Stimulated activated CD8-positive, alpha-beta memory T cell treated with anti-CD3 and anti-CD28 coated beads, Interleukin-4, amount 100 ng/mL, for 24 hours (primary cell): Measurements from ENCODE around the gene COG1.
"Not testable (repeated sequence)": the region's sequence is repeated elsewhere in the genome, so short reads cannot be mapped to it uniquely, and the experiment has no call there.

Experiments
- DNase-seq: peaks from one replicate; pipeline ENCODE4 v3.0.0-alpha.2; 2020; ENCODE audit warnings: low read depth

COG1 gene, protein sequence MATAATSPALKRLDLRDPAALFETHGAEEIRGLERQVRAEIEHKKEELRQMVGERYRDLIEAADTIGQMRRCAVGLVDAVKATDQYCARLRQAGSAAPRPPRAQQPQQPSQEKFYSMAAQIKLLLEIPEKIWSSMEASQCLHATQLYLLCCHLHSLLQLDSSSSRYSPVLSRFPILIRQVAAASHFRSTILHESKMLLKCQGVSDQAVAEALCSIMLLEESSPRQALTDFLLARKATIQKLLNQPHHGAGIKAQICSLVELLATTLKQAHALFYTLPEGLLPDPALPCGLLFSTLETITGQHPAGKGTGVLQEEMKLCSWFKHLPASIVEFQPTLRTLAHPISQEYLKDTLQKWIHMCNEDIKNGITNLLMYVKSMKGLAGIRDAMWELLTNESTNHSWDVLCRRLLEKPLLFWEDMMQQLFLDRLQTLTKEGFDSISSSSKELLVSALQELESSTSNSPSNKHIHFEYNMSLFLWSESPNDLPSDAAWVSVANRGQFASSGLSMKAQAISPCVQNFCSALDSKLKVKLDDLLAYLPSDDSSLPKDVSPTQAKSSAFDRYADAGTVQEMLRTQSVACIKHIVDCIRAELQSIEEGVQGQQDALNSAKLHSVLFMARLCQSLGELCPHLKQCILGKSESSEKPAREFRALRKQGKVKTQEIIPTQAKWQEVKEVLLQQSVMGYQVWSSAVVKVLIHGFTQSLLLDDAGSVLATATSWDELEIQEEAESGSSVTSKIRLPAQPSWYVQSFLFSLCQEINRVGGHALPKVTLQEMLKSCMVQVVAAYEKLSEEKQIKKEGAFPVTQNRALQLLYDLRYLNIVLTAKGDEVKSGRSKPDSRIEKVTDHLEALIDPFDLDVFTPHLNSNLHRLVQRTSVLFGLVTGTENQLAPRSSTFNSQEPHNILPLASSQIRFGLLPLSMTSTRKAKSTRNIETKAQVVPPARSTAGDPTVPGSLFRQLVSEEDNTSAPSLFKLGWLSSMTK

DNA sequence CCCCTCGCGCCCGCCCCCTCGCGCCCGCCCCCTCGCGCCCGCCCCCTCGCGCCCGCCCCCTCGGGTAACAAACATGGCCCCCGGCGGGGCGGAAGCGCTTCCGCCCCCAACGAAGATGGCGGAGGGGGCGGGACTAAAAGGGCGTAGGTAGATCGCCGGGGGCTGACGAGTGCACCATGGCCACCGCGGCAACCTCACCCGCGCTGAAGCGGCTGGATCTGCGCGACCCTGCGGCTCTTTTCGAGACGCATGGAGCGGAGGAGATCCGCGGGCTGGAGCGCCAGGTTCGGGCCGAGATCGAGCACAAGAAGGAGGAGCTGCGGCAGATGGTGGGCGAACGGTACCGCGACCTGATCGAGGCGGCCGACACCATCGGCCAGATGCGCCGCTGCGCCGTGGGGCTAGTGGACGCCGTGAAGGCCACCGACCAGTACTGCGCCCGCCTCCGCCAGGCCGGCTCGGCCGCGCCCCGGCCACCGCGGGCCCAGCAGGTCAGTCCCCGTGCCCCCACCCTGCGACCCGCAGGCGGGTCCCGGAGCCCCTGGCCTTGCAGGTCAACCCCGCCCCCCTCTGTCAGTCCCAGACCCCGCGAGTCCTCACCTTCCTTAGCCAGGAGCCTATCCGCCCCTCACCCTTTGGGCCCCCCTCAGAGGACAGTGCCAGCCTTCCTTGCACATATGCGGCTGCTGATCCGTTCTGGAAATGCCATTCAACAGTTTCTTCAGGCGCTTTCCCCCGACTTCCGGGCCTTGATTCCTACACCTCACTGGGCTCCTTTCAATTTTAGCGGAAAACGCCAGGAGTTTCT is at the start of gene COG1:
Gene COG1 (plus strand): TSS at position 162 of the 808 bp plus-strand sequence. CDS start 15 bp downstream, at position 177.
- DNase-seq = peak; percentile 44

DNA sequence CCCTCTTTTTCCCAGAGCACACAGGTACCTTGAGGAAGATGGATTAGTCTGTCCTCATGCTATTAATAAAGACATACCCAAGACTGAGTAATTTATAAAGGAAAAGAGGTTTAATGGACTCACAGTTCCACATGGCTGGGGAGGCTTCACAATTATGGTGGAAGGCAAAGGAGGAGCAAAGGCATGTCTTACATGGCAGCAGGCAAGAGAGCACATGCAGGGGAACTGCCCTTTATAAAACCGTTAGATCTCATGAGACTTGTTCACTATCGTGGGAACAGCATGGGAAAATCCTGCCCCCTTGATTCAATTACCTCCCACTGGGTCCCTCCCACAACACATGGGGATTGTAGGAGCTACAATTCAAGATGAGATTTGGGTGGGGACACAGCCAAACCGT is 48.6 kb upstream of the COG1 start:
- DNase-seq = not testable (repeated sequence)

DNA sequence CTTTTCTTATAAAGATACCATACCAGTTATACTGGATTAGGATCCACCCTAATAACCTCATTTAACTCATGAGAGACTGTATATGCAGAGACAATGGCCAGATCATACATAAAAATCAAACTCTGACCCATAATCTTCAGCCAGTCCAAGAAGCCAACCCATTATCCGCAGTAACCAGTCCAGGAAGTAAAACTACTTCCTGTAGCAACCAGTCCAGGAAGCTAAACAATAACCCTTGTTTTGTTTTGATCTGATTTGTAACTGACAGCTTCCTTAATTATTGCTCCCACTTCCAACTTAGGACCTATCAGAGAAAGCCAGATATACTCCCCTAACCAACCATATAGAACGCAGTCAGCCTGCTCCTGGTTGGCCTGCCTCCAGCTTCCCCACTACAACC is 47.2 kb upstream of the COG1 start:
- no peak for DNase-seq

DNA sequence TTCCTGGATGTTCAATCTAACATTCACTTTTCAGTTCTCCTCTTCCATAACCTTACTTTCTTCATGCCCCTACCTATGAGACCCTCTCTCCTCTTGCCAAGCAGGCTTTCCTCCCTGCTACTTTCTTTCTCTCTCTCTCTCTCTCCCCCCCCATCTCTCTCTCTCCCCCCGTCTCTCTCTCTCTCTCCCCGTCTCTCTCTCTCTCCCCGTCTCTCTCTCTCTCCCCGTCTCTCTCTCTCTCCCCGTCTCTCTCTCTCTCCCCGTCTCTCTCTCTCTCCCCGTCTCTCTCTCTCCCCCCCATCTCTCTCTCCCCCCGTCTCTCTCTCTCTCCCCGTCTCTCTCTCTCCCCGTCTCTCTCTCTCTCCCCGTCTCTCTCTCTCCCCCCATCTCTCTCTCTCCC is 45.1 kb upstream of the COG1 start:
- DNase-seq = not testable (repeated sequence)

DNA sequence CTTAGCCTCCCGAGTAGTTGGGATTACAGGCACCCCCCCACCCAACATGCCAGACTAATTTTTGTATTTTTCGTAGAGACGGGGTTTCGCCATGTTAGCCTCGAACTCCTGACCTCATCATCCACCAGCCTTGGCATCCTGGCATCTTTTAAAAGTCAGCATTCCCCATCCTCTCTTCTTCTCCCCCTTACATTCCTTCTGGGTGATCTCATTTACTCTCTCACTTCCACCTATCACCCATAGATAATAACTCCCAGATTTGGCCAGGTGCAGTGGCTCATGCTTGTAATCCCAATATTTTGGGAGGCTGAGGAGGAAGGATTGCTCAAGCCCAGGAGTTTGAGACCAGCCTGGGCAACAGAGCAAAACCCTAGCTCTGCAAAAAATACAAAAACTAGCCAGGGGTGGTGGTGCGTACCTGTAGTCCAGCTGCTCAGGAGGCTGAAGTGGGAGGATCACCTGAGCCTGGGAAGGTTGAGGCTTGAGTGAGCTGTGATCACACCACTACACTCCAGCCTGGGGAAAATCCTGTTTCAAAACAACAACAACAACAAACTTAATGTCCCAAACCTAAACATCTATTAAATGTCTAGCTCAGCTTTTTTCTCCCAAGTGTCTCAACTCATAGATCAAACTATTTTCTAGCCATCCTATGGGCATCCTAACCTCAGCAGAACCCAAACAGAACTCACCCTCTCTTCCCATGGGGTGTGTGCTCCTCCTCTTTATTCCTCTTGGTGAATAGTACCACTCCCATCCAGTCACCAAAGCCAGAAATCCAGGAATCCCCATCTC is 44.1 kb upstream of the COG1 start:
- DNase-seq = no peak

DNA sequence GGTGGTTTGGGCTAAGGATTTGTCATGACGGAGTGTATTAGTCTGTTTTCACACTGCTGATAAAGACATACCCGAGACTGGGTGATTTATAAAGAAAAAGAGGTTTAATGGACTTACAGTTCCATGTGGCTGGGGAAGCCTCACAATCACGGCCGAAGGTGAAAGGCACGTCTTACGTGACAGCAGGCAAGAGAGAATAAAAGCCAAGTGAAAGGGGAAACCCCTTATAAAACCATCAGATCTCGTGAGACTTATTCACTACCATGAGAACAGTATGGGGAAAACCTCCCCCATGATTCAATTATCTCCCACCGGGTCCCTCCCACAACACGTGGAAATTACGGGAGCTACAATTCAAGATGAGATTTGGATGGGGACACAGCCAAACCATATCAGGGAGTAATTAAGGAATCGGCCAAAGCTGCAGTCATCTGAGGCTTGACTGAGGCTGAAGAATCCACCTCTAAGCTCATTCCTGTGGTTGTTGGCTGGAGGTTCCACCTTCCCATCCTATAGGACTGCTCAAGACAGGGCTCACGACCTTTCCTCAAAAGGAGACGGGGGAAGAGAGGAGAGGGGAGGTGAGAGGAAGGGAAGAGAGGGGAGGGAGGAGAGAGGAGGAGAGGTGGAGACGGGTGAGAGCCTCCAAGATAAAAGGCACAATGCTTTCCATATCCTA is 42.1 kb upstream of the COG1 start:
- DNase-seq = not testable (repeated sequence)

DNA sequence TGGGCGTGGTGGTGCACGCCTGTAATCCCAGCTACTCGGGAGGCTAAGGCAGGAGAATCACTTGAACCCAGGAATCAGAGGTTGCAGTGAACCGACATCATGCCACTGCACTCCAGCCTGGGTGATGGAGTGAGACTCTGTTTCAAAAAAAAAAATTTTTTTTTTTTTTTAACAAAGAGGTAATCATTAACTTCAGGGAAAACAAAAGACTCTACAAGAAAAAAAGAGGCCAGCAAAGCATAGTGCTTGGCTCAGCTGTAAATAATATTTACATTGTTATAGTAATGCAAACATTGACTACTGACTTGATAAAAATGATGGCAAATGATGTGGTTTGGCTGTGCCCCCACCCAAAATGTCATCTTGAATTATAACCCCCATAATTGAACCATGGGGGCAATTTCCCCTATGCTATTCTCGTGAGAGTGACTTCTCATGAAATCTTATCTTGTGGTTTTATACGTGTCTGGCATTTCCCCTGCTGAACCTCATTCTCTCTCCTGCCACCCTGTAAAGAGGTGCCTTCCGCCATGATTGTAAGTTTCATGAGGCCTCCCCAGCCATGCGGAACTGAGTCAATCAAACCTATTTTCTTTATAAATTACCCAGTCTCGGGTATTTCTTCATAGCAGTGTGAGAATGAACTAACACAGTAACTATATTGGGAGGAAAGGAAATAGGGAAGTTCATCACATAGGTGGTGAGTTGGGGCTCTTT is 40.8 kb upstream of the COG1 start:
- DNase-seq = no peak

DNA sequence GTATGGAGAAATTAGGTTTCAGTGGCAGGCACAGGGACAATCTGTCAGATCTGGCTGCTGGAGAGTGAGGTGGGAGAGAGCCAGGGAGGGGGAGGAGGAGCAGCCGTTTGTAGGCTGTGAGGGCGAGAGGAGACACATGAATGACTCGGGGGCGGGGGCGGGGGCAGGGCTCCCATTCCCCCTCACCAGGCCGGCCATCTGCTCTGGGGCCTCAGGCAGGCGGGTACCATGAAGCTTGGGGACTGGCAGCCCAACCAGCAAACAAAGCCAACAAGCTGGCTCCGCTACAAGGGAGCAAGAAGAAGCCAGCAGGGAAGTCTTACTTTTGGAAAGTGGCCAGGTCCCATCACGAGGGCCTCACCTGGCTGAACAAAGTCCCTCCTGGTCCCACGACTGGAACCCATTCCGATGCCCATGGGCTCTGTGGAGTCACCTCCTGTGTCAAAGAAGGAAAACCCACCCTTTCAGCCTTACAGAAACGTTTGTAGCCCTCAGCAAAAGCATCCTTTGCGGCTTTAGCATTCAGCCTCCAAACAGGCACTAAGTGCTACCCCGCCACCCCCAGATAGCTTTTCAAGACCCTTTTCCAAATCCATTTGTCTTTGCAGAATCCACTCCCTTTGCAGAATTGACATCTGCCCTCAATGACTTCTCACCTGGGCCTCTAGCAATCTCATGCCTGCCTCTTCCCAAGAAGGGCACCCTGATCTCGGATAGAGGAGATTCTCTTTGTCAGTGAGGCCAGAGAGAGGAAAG is 37.3 kb upstream of the COG1 start:
- DNase-seq = no peak

DNA sequence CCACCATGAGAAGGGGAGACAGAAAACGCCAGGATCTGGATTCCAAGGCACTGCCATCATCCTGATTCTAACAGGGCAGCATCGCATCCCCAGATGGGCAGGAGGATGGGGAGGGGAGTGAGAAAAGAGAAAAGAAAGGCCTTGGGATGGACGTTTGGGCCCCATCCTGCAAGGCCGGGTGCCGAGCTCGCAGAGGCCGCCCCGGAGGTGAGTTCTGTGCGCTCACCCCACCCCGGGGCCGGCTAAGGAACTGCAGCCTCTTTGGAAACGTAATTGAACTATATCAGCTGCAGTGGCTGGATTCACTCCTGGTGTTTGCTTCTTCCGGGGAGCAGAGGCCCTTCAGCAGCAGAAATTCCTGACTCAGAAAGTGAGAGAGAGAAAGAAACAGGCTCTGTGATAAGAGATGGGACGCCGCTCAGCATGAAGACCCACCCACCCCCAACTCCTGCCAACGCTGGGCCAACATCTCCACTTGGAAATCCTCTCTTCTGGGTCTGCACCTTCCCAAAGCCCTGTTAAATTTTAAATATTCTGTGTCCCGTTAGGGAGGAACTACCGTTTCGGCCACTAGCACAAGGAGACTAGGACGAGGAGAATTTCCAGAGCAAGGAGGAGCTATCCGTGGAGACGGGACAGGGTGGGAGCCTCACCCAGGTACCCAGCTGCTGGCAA is 36.6 kb upstream of the COG1 start:
- peak; percentile 33 for DNase-seq

DNA sequence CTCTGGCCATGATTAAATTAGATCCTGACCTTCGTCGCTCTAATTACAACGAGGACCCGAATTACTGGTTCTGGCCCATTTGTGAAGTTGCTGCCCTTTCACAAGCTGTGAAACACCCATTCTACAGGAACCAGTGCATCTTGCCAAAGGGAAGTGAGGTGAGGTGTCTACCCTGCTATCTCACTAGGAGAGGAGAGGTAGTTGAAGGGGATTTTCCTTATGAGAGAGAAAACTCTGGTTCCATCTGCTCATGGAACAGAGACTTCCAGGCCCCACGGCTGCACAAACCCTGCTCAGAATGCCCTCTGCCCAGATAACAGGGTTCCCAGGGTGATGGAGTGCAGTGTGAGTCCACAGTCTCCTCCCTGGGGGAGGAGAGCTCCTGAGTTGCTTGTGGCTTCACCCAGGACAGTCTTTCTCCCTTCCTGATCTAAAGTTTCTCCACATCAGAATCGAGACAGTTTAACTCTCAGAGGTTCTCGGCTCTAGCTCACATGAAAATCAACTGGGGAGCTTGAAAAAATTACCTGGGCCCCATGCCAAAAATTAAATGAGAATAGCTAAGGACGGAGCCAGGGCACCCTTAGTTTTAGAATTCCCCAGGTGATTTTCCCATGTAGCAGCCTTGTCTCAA is 35.9 kb upstream of the COG1 start:
- DNase-seq = no peak

DNA sequence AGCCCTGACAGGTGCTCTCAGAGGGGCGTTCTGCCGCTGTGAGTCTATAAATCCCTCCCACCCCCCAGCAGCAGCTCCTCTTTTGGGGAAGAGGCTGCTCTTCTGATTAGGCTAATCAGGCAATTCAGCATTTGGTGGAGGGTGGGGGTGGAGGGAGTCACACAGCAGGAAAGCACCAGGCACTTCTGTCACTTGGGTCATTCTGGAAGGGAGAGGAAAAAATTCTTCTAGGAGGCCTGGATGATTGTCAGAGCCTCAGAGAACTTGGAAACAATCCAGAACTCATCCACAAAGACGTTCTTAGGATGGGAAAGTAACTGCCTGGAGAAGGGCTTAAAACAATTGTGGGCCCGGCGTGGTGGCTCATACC is 35.3 kb upstream of the COG1 start:
- no peak for DNase-seq

DNA sequence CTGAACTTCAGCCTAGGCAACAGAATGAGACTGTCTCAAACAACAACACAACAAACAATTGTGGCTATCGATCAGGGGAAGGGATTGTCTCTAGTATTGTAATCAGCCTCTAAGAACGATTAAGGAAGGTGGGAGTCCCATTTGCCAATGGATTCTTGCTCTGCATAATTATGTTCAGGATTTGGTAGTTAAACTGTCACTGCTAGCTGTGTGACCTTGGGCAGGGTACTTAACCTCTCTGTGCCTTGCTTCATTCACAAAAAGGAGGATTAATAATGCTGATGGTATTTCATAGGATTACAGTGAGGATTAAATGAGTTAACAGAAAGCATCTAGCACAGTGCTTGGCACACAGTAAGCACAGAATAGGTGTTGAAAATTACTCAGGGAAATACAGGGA is 34.7 kb upstream of the COG1 start:
- DNase-seq = no peak

DNA sequence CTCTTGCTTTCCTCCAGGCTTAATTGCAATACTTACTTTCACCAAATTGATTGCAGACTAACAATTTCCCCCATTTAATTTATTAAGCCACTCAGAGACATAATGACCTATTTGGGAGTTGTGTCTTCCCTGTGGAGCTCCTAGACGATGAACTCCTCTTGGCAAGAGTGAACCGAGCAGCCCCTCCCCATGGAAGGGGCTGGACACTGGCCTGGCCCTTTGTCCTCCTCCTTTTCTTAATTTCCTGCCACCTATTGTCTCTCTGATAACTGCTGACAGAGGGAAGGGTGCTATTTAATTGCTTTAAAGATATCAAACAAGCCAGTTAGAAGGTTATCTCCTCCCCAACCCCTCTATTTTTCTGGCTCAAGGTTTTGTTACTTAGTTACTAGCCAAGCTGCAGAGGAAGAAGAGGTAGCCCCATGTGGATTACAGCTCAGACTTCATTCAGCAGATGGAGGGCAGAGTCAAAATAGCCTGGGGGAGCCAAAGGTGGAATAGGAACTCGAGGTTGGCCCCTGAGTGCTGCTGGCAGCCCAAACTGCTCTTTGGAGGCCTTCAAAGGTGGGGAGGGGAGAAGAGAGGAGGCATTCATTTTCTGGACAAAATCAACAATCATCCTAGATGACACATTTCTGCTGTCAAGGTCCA is 31.8 kb upstream of the COG1 start:
- no peak for DNase-seq

DNA sequence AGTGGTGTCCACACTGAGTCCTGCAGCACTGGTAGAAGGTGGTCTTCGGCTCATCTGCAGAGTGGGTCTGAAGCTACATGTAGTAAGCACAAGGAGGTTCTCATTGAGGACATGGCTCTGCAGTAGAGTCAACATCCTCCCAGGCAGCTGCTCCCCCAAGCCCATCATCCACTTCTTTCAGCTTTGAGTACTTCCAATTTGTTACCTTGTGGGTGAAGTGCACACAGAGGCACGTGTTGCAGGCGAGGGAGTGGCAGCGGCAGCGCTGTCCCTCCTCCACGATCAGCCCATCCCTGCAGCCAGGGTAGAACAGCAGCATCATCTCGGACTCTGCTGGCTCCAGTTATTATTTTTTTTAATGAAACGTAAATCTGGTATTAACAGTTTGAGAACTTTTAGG is 29.8 kb upstream of the COG1 start:
- no peak for DNase-seq

DNA sequence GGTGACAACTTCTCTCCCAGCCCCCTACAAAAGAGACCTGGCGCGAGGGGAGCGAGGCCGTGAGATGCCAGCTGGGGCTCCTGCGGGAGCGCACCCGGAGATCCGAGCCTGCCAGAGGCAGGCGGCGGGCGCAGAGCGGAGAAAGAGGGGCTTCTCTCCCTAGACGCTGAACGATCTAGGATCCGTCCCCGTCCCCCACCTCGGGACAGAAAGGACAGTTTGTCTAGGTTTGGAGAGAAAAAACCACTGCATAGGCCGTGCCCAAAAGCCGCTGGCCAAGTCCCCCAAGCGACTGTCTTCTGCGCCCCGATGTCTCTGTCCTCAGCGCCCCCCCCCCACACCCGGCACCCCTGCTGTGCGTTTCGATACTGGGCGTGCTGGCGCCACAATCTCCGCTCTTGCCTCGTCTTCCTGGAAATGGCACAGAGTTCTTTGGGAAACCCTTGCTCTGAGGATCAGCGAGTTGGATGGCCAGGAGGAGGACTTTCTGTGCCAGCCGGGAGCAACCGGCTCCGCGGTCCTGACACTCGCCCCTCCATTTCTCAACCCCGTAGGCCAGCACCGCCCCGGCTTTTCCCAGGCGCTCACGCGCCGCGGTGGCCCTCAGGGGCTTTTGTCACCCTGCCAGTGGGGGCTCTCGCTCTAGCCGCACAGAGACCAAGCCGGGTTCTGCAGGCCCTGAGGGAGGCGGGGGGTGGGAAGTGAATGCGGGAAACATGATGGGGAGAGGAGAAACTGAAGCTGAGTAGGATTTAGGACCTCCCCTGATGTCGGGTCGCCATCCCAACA is 27.0 kb upstream of the COG1 start:
- DNase-seq = no peak

DNA sequence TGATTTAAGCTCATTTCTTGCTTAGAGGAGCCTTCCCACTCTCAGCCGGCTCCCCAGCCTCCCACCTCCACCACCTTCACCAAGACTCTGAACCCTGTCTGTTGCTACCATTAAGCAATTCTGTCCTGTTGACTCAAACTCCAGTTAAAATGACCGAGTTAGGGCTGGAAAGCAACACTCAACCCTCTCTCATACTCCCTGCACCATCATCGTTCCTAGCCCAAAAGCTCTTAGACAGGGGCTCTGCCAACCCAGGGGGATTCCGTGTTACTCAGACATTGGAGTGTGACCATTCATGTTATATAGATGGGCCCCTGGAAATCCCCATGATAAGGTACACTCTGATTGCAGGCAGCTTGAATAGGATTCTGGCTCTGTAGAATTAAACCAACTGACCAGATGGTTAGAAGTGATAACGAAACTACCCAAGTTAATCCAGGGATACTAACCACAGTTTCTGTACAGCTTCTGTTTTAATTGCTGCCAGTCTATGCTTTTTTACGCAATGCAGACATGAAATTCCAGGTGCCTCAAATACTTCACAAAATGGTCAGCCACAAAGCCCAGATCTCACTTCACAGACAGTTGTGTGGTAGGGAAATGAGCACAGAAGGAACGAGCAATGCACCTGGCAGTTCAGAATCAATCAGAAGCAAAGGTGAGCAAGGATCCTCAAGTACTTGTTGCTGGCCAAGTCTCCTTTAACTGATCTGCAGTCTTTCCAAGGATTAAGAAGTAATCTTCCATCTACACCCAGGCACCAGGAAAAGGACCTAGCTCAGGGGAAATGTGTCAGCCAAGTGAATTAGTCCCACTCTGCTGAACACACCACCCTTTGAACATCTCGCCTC is 25.9 kb upstream of the COG1 start:
- DNase-seq = no peak
